Stimulated activated CD4-positive, alpha-beta T cell treated with anti-CD3 and anti-CD28 coated beads, Interleukin-15, amount 100 ng/mL, for 1 hour (primary cell): ENCODE measurements around the gene RFT1.

Experiments
- DNase-seq, 2 donors: peaks; one replicate each; pipeline ENCODE4 v3.0.0-alpha.2; 2020; ENCODE audit warnings: low read depth in 1 of 2, low spot score in 1 of 2

RFT1 gene

GRCh38 chr3:53150247-53151085 lies 20.2 kb upstream of the RFT1 start:
- no peak for DNase-seq

DNA sequence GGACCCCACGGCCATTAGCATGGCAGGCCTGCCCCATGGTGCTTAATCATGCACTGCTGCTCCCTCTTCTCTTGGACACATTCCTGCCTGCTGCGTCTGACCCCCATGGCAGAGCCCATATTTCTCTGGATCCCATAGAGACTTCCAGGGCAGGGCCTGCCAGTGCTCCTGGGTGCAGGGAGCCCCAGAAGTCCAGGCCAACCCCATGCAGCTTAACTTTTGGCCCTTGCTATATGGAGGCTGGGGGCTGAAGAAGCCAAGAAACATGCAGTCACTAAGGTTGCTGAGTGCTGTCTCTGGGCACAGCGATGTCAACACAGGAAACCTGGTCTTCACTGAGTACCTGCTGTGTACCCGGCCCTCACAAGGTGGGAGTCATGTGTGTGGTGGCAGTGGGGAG lies 19.5 kb upstream of the RFT1 start:
- DNase-seq: no peak

GRCh38 chr3:53149006-53149690 lies 18.9 kb upstream of the RFT1 start:
- DNase-seq: no peak

DNA sequence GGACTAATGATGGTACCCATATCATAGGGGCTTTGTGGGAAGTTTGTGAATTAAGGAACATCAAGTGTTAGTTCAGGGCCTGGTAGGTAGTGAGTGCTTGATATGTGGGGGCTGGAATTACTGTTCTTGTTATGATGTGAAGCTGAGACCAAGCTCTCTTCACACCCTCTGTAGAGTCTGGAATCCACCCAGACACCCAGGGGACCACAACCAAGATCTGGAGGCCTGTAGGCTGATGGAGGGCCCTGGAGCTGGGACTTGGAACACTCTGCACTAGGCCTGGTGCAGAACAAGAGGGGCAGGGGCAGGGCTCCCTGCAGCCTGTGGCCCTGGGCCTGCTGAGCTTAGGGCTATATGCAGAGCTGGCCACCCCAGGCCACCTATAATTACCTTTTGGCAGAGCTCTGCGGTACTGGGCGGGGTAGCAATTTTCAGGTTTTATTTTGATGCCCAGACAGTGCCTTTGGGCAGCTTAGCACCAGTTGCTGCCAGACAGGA lies 17.7 kb upstream of the RFT1 start:
- no peak for DNase-seq

DNA sequence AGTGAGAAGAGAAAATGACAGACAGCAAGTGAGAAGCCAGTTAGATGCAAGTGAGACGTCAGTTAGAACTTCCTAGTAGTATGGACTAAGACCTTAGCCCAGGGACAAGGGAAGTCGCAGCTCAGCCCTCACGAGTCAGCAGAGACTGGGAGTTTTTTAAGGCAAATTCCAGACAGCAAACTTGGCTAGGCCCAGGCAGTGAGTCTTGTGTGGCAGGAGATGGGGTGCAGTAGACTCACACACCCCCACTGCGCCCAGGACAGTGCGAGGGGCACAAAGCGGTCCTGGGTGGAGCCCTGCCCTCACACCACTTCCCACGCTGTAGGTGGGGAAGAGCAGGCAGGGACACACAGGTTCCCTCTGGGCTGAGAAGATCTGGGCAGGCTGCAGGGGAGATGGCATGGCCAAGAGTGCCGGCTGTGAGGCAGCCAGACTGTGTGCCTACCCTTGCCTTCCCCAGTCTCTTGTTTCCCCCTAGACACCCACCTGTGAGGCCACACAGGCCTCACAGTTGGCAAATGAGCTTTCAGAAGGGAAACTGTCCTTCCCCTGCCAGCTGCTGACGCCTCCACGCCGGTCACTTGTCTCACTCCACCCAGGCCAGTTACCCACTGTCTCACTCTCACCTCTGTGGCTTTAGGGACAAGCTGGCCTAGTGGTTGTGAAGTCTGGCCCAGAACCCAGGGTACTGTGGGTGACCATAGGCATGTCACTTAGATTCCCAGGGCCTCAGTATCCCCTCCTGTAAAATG lies 17.1 kb upstream of the RFT1 start:
- no peak for DNase-seq

DNA sequence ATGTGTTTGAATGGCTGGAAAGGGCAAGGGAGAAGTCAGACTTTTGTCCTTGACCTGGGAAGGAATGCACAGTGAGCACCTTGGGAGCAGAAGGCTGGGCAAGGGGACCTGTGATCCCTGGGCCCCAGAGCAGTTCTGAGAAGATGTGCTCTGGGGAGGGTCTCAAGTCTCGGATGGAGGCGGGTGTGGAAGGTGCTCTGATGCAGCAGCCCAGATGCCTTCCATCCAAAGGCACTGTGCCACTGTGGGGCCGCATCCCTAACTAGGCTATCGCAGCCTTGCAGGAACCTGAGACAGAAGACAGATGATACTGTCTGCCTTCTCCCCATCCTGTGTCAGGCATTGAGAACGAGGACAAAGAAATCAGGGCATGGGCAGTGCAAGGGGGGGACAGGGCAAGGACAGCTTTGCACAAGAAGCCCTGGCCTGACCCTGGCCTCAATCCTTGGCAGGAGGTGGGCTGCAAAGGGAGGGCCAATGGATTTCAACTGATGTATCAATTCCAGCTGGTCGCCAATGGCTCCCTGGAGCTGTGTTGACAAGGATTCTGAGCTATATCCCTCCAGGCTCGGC lies 16.2 kb upstream of the RFT1 start:
- no peak for DNase-seq

GRCh38 chr3:53145713-53146080 lies 15.5 kb upstream of the RFT1 start:
- no peak for DNase-seq

DNA sequence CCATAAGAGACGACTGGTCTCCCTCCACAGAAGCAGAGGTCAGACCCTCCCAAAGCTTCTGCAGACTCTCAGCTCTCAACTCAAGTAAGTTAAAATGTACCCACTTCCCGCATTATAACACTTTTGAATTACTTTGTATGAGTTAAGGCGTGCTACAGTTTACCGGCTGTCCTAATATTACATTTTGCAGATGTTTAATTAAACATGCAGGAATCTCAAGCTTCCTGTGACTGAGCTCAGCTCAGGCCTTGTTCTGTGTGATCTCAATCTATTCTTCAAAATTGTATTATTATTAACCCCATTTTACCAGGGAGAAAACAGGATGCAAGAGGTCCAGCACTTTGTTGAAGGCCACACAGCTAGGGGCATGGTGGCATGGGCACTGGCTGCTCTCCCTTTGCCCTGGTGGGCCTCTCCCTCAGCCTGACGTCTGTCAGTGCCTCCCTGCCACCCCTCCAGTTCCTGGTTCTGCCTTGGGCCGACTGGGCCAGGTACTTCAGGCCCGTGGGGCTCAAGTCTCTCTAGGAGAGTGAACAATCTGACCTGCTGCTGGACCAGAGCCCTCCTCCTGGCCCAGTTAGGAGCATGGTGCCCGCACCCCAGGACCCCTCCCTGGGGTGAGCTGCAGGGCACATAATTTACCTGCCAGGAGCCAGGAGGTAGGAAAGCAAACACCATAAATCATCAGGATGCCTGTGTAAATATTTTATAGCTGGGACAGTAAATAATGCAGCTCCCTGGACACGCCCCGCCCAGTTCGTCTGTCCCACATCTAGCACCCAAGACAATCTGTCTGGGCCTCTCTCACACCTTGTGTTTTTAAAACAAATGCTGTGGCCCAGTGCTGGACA lies 14.9 kb upstream of the RFT1 start:
- DNase-seq: no peak

DNA sequence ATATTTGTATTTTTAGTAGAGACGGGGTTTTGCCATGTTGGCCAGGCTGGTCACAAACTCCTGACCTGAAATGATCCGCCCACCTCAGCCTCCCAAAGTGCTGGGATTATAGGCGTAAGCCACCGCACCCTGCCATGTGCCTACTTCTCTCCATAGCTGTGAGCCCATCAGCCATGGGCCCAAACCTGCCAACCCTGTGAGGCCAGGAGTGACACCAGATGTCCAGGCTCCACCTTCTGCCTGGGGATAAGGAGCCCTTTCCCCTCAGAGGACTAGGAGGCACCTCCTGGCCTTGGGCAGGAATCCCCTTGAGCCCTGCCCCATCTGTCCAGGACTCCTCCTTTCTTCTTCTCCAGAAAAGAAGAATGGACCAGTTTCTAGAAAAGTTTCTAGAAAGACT lies 14.2 kb upstream of the RFT1 start:
- DNase-seq: no peak

DNA sequence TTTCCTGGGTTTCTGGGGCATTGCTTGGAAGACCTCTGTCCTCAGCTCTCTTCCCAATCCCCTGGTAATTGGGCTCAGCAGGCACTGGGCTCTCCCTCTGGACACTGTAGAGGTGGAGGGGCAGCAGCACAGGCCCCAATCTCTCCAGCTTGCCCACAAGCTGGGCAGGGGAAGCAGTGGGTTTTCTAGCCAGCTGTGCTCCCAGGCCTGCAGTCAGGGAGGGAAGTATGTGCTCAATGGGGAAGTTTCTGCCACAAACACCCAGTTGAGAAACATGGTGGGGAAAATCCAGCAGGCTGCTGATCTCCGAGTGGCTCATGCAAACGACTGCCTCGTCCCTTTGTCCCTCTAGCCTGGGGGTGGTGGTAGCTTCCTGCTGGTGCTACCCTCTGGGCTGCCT lies 12.8 kb upstream of the RFT1 start:
- DNase-seq: no peak

DNA sequence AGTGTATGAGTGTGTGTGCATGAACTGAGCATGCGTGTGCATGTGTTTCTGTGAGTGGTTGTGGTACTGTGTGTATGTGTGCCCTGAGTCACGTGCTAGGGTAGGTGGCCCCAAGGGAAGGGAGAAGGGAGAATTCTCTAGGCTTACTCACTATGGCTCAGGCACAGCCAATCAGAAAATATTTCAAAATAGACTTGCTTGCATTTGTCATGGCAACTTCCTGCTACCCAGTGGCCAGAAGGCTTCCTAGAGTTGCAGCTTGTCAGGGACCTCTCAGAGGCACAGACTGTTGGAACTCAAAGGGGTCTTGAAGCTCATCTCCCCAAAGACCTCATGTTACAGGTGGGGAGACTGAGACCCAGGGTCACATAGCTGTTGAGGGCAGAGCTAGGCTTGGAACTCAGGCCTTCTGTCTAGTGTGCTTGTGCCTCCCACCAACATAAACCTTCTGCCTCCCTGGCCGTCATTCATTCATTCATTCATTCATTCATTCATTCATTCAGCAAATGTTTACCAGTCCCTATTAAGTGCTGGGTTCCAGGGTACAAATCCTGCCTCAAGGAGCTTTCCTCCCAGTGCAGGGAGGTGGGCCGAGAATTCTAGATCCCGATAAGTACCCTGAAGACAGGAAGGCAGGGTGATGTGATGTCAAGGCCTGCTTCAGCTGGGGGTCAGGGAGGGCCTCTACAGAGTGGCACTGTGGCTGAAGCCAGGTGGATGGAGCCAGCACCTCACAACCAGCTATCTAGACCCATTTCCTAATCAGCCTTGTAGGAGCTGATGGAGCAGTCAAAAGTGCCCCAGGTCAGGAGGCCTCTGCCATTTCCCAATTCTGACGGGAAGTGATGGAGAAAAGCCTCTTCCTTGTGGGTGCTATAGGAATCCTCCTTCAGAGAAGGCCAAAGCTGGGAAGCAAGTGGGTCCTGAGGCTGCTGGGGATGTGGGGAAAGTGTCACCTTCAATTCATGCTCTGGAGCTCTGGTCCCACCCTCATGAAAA lies 10.9 kb upstream of the RFT1 start:
- no peak for DNase-seq

DNA sequence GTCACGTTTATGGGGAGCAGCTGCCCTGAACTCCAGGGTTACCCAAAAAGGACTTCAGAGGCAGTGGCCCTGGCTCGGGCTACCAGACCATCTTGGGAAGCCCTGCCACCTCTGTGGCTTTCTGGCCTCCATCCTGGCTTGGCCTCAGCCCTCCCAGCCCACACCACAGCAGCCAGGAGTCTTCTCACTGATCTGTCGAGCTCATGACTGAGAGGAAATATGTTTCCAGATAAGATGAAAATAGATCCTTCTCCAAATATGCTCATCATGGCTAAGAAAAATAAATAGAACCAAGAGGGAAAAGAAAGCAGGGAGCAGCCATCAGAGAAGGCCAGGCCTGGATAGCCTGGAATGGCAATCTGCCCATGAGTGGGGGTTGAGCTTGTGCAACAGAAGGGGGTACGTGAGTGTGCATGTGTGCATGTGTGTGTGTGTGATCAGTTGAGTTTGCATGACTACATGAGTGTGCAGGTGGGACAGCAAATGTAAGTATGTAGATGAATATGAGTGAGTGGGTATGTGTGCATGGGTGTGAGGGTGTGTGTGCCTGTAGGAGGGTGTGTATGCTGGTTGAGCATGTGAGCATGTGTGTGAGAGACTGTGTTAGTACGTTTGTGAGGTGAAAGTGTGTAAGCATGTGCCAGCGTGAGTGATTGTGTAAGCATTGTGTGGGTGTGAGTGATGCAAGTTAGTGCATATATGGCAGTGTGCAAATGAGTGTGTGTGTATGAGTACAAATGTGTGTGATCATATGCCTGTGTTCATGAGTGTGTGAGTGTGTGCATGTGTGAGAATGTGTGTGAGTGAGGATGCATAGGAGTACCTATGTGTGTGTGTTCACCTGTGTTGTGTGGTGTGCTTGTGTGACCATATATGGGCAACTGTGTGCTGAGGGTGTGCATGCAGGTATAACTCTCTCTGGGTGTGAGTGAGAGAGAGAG lies 9.9 kb upstream of the RFT1 start:
- DNase-seq: no peak

- DNase-seq: no peak
Measured at GRCh38 chr3:53137835-53138446, 7.7 kb upstream of the RFT1 start.

DNA sequence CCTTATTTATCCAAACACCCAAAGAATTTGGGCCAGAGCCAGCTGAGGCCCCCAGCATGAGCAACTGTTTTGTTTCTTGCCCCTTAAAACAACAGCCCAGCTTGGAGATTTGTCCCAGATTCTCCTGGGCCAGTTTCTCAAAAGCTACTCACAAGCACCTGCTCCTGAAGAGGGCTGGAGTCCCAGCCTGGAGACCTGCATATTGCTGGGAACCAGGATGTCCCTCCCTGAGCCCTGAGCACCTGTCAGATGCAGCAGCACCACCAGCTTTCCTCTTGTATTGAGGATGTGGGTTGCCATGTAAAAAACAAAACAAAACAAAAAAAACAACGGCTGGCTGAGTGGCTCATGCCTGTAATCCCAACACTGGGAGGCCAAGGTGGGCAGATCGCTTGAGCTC lies 7.0 kb upstream of the RFT1 start:
- no peak for DNase-seq

- DNase-seq: peak; percentile 25 to 34
Measured at GRCh38 chr3:53134631-53135232, 4.5 kb upstream of the RFT1 start.

- DNase-seq: no peak
Measured at GRCh38 chr3:53132347-53132746, 2.1 kb upstream of the RFT1 start.

DNA sequence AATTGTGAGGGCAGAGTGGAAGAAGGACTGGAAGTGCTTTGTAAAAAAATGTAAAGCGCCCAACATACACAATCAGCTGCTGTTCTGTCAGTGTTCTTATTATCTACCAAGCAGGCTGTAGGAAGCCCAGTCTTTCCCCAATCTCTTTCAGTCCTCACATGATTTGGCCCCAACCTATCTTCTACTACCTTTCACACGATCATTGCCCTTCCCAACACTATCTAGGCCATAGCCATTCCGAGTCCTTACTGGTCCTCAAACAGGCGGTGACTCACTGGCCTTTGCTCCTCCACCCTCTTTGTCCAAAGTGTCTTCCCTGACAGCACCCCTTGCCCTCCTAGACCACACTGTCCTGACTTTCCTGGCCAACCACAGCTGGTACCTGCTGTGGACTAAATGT lies 861 bp upstream of the RFT1 start:
- DNase-seq: no peak
